Posterior vena cava (tissue), 2 donors: ENCODE data around the gene FOXO1. TPM values are rescaled to one million over a fixed set of nuclear protein-coding genes. Genes with fewer than 3 reads are reported as not detected.
"Not testable (repeated sequence)": the region's sequence is repeated elsewhere in the genome, so short reads cannot be mapped to it uniquely, and the experiment has no call there.

Experiments used
- DNase-seq: peaks from one replicate; pipeline ENCODE4 v3.0.0-alpha.2; 2020; ENCODE audit warnings: low spot score
- intact Hi-C, 2 donors: fragments of 100-400 bp; cut with DNase I; formaldehyde crosslinking; loops; one replicate each; pipeline versions ENCODE4 v1.14.1 to v1.14.2; 2022 to 2023
- total RNA-seq, 2 donors: library from RNA; stranded (reverse); fragmentation: NEBNext Ultra II Directional; extraction: Animal tissue kit (Norgen Biotek cat#: 25700); gene quantifications; one replicate each; pipeline ENCODE4 v1.2.1, GENCODE V29; 2021
- donor health status: DM: yes; HTN: yes; CAD: no.
- donor health status: DM: yes; HTN: yes; CAD: no.

FOXO1 gene
- total RNA-seq, 2 donors from 2014 or later: 34.4 to 42.5 TPM

DNA sequence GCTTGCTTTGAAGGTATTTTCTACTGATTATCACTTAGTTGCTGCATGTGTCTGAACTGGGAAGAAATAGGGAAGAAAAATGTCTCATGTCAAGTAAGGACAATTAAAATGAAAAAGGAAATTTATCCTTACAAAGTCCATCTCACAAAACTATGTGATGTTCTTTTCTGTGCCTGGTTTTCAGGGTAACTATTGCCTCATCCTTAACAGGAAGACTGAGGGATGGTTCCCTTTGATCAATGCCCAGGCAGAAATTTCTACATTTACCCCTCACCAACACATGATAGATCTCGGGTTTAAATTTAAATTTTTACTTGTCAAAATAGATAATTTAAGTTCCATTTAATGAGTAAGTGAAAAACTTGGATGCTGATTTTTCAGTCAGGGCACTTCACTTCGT is 3.9 kb upstream of the FOXO1 start:
- no peak for DNase-seq
- intact Hi-C loops: no loop called here

DNA sequence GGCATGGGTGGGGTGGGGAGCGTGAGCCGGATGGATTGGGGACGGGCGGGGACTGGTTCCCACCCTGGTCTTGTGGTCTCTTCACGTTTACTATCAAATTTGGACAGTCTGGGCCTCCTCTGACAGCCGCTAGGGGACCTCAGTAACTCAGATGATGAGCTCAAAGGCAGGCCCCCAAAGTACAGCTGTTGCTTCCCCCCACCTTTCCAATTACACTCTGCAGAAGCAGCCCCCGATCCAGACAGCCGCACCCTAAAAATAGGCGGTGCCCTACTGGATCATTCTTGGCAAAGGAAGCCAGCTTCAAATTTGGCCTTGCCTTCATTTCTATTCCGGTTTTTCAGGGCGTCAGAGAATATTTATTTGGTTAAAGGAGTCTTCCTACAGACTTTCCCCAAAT is 1.9 kb upstream of the FOXO1 start:
- DNase-seq: no peak

DNA sequence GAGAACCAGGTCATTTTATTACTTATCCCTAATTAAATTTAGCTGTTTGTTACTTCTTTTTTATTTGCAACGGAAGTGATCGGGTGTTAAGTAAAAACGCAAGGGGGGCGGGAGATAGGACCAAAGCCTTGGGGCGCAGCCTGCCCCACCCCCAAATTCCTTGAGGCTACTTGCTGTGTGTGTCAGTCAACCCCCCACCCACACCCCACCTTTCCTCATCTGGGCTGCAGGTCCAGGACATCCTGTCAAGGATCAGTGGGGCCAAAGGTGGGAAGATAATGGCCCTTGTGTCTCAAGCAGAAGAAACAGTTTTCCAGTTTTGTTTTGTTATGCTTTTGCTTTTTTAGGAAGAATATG is 1.2 kb upstream of the FOXO1 start:
- intact Hi-C loops: loop anchor here (2.0 to 10.0 kb wide), 2 partner anchors 603 to 607 kb away; no protein-coding TSS in a partner anchor
- DNase-seq: no peak

More for the DNA sequence above, 1.9 kb upstream of the FOXO1 start:
- intact Hi-C loops: loop anchor here in 1 of 2 donors (10.0 kb wide), 1 partner anchor 604 kb away; no protein-coding TSS in a partner anchor

DNA sequence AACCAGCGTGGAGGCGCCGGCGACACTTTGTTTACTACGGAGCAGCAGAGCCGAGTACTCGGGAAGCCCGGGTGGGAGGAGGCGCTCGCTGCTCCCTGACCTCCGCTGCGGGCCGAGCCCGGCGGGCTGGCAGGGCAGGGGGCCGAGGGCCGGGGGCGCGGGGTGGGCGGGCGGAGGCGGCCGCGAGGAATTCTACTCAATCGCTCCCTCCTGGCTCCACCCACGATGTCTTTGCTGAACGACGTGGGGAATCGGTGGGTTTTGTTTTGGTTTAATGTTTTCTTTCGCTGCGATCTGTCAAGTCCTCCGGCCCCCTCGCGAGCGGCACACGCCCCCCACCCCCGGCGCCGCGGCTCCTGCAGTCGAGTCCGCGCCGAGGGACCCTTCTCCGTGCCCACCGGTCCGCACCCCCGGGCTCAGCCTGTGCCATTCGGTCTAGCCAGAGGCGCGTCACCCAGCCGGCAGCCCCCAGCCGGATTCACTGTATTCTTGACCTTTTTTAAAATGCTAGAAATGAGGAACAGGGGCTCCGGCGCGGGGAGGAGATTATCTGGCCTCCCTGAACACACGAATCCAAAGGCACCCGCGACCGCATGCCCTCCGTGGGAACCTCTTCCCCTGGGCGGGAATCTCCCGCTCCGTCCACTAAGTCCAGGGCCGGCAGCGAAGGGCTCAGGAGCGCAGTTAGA is 636 bp upstream of the FOXO1 start:
- intact Hi-C loops: loop anchor here (2.0 to 10.0 kb wide), 2 partner anchors 602 to 606 kb away; no protein-coding TSS in a partner anchor
- peak; percentile 90 for DNase-seq

DNA sequence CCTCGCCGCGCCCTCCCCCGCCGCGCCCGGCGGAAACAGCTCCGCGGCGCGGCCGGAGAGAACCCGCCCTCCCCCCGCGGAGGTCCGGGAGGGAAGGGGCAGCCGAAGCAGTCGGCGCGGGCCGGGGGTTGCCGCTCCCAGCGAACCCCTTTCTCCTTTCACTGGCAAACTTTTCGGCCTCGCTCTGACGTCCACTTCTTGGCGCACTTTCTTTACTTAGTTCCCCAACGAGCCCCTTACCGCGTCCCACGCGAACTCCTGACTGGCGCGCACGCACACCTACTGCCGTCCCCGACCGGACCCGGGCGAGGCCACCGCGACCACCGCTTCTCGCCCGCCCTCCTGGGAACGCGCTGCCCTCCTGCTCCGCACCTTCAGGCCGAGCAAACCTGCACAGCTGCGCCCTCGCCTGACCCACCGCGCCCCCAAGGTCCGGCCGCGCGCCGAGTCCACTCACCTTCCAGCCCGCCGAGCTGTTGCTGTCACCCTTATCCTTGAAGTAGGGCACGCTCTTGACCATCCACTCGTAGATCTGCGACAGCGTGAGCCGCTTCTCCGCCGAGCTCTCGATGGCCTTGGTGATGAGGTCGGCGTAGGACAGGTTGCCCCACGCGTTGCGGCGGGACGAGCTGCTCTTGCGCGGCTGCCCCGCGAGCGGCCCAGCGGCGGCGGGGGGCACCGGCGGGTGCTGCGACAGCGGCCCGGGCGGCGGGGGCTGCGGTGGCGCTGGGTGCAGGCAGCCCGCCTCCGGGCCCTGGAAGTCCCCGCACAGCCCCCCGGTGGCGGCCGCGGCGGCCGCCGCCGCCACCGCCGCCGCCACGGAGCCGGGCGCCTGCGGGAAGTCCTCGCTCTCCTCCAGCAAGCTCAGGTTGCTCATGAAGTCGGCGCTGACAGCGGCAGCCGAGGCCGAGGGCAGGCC is 1.1 kb downstream of the FOXO1 start:
- DNase-seq: peak; percentile 85

DNA sequence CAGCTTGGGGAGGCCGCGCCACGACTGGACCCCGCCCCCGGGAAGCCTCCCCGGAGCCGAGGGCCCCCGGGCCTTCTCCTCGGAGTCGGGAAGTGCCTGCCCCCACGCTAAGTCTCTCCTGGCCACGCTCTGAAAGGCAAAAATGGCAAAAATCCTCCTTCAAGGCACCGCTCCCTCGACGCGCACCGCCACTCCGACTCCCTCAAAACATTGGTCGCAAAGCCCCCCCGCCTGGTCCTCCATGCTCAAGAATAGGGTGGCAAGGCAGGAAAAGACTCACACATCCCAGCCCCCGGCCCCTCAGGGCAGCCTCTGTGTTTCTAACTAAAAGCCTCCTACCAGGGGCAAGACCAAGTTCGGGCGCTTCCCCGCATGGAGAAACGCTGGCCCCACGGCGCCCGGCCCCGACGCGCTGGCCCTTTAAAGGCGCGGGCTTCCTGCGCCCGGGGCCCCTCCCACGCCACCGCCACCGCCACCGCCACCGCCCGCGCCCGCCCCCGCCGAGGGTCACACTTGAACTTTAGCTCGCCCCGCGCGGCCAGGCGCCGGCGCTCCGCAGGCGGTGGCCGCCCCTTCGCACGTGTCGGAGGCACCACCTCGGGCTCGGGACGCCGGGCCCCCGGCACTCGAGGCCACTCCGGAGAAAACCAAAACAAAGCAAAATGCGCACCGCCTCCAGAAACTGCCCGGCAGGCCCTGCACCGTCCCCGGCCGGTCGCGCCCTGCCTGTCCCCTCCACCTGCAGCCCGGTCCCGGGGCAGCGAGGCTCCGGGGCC is 1.9 kb downstream of the FOXO1 start:
- peak; percentile 94 for DNase-seq
- intact Hi-C loops: loop anchor here in 1 of 2 donors (10.0 kb wide), 1 partner anchor 600 kb away; no protein-coding TSS in a partner anchor

More for the DNA sequence above, 1.1 kb downstream of the FOXO1 start:
- intact Hi-C loops: loop anchor here (2.0 to 10.0 kb wide), 2 partner anchors 601 to 605 kb away; no protein-coding TSS in a partner anchor

DNA sequence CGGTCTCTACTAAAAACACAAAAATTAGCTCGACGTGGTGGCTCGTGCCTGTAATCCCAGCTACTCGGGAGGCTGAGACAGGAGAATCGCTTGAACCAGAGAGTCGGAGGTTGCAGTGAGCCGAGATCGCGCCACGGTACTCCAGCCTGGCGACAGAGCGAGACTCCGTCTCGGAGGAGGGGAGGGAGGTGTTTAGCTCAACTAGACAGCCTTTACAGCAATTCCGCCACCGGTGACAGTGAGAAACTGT is 2.4 kb downstream of the FOXO1 start:
- DNase-seq: not testable (repeated sequence)
- intact Hi-C loops: loop anchor here in 1 of 2 donors (10.0 kb wide), 1 partner anchor 599 kb away; no protein-coding TSS in a partner anchor

DNA sequence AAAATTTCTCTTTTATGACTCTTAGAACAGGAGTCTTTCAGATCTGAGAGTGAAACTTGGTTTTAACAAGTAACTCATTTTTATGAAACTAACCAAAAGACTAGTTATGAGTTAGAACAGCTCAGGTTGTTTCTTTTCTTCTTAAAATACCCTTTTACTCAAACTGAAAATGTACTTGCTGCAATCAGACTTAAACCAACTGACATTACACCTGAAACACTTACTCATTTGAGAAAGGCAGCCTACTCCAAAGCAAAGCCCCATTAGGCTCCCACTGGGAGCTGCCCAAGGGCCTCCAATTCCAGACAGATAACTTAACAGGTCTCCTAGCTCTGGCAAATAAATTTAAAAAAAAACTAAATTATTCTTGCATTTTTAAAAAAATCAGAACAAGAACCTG is 3.6 kb downstream of the FOXO1 start:
- no peak for DNase-seq
- intact Hi-C loops: loop anchor here in 1 of 2 donors (10.0 kb wide), 1 partner anchor 598 kb away; no protein-coding TSS in a partner anchor

DNA sequence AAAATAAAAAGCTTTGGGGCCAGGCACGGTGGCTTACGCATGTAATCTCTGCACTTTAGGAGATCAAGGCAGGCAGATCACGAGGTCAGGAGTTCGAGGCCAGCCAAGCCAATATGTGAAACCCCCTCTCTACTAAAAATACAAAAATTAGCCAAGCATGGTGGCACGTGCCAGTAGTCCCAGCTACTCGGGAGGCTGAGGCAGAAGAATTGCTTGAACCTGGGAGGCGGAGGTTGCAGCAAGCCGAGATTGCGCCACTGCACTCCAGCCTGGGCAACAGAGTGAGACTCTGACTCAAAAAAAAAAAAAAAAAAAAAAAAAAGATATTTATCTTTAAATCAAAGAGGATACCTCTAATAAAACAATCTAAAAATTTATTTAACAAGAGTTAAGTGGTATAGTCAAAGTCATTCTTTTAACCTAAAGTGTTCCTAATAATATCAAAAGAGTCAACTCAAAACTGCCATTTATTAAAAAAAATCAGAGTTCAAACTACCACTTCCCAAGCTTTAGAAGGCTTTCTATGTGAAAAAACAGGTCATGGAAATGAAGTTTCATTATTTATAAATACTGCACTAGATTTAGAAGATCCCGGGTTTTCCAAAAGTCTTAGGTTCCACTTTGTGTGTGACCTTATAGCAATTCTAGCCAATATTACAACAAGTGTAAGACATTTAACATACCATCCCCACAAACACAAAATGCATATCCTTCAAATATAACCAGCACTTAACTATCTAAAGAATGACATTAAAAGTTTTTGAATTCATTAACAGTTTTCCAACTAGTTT is 4.4 kb downstream of the FOXO1 start:
- no peak for DNase-seq
- intact Hi-C loops: loop anchor here in 1 of 2 donors (10.0 kb wide), 1 partner anchor 597 kb away; no protein-coding TSS in a partner anchor

DNA sequence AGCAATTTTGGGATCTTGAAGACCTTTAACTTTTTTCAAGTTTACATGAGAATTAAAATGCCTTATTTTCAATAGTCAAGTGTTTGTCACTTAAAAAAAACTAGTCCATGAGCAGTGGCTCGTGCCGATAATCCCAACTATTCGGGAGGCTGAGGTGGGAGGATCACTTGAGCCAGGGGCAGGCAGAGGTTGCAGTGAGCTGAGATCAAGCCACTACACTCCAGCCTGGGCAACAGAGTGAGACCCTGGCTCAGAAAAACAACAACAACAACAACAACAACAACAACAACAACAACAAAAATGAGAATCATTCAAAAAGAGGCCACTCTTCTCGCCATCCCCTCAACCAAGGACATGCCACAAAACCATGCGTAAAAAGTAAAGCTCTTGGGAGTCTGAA is 5.7 kb downstream of the FOXO1 start:
- intact Hi-C loops: loop anchor here in 1 of 2 donors (10.0 kb wide), 1 partner anchor 596 kb away; no protein-coding TSS in a partner anchor
- DNase-seq: no peak

DNA sequence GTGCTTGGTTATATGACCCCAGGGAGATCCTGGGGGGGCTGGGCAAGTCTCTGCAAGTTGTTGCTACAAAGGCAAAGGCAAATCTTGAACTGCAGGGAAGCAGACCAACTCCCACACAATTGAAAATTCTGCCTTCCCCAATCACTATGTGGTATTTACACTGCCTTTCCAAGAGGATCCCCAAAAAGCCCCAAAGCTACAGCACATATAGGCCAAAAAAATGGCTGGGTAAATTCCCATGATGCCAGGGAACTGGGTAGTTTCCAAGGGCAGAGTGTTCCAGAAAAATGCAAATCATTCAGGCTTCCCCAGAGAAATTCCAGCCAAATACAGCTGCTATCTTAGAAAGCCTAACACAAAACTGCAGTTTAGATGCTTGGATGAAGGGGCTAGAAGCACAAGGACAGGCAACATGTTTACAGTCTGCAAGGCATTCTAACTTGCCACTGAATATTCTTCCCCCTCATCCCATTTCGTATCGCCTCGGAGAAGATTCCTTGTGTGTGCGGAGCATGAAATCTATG is 6.2 kb downstream of the FOXO1 start:
- intact Hi-C loops: loop anchor here in 1 of 2 donors (10.0 kb wide), 1 partner anchor 595 kb away; no protein-coding TSS in a partner anchor
- no peak for DNase-seq

- DNase-seq: no peak
- intact Hi-C loops: no loop called here
These were observed 8.5 kb downstream of the FOXO1 start for GRCh38 chr13:40657951-40658350.

GRCh38 chr13:40657307-40657706 is 9.1 kb downstream of the FOXO1 start:
- no peak for DNase-seq
- intact Hi-C loops: no loop called here

DNA sequence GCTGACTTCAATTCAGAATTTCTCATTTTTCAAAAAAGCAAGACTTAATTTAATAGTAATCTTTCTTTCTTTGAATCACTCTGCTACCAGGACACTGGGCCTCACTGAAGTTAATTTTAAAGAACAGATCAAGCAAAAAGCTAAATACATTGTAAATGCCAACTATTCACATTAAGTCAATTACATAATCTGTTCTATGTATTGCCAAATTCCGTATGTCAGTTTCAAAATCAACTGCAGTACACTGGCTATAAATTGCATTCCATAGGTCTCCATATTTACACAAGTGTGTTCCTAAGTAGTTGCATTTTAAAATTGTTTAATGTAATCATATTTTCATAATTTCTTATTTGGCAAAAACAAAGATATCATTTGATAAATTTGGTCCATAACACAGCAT is 10.1 kb downstream of the FOXO1 start:
- intact Hi-C loops: no loop called here
- DNase-seq: no peak

DNA sequence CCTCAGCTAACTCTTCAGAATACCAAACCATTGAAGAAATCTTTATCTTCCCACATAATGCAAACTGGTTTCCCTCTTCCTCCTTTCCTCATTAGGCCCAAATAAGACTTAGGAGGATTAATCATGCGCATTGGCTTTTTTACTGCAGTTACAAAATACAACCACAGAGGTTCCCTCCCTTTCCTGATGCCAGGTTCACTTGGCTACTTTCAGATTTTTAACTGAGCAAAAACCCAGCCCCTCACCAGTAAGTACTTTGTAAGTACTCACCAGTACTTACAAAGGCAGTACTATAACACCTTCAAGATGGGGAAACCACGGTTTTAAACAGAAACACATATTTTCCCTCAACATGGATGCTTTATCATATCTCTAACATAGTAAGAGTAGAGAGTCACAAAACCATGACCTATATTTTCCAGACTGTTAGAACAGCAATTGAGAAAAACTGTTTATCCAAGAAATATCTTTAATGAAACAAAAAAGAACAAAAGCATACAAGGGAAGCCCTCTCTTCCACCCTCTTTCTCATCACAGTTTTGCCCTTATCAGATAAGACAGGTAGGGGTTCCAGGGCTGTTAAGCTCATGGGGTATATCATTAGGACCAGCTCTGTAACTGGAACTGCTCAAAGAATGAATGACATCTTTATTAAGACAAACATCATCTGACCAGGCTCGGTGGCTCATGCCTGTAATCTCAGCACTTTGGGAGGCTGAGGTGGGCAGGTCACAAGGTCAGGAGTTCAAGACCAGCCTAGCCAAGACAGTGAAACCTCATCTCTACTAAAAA is 12.7 kb downstream of the FOXO1 start:
- DNase-seq: no peak
- intact Hi-C loops: no loop called here

DNA sequence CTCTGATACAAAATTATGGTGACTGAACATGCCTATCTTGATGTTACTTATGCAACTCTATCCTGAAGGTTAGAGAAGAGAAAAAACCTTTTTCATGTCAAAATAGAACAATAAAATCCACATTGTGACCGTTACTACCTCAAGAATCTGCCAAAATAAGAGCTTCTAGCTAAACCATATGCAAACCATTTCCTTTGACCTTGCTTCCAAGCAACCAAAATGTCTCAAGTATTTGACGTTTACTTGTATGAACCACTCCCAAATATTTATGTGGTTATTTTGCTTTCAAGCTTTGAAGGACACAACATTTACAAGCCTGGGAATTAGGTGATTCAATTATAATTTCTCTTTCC is 13.9 kb downstream of the FOXO1 start:
- DNase-seq: no peak
- intact Hi-C loops: no loop called here

DNA sequence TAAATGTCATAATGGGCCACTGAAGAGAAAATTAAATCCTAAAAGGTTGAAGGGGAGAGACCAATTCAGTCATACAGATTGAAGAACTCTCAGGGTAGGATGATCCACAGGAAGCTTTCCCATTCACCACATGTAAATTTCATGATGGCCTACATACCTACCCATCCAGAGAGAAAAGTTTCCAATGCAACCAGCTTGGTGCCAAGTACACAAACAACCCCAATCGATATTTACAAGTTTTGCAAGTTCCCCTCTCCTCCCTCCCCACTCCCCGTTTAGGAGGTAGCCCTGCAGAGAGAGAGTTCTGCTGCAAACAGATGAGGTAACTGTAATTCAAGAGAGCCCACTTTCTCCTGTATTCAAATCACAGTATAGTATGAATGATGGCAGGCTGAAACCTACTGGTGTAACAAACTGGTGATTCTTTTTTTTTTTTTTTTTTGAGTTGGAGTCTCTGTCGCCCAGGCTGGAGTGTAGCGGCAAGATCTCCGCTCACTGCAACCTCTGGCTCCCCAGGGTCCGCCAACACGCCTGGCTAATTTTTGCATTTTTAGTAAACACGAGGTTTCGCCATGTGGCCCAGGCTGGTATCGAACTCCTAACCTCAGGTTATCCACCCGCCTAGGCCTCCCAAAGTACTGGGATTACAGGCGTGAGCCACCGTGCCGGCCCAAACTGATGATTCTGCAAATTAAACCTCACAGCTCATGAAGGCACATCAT is 14.4 kb downstream of the FOXO1 start:
- no peak for DNase-seq
- intact Hi-C loops: no loop called here
